Measurements from ENCODE around the gene CPZ. TPM values are rescaled to one million over a fixed set of nuclear protein-coding genes. Genes with fewer than 3 reads are reported as not detected.

Gene CPZ
- total RNA-seq (1 to 10 TPM in 1 of 9 donors, under 1 TPM in 6, not detected in 2; 0.13 to 4.8 (median 0.29) TPM), polyA plus RNA-seq (under 1 TPM; 0.23 to 0.26 TPM)
- long read RNA-seq, donor 1, result 0 reads
- long read RNA-seq, donor 2, result 0 reads
- long read RNA-seq, donor 3, result 0 reads

GRCh38 chr4:8592366-8593263, at the start of gene CPZ:
Gene CPZ (plus strand): TSS chr4:8592765. CDS start chr4:8592834, 69 bp downstream.
- ATAC-seq (peak in 2 of 4 donors; percentile 8 to 15), DNase-seq (peak in 2 of 5 donors; percentile 18 to 63)
- Histone ChIP-seq H3K4me3 (peak within 1 kb of the TSS in 4 of 12 donors; percentile 15 to 32 (median 24)), H3K27me3 (peaks cover 7 to 57% (median 34%) of the 10 kb centered on the region in 9 donors), H3K9me3 (no peaks in the 10 kb centered on the region), H3K4me1 (peaks cover 0 to 12% (median 0%) of the 10 kb centered on the region in 12 donors), H3K36me3 (no peaks in the 10 kb centered on the region), H3K27ac (no peak within 1 kb of the TSS)
- TF ChIP-seq CTCF (IDR thresholded peaks at IDR 0.05) (no peak), POLR2A (IDR thresholded peaks at IDR 0.05) (no peak)
- WGBS, 4 donors, result 3 to 8% (median 4%) methylated on average over 8 to 58 of the region's 58 CpGs
- intact Hi-C loops (cut with DNase I), result loop anchor here in 9 of 10 donors (2.0 to 10.0 kb wide), 4 partner anchors 124 to 350 kb away; no protein-coding TSS in a partner anchor

- DNase-seq (peak in 1 of 5 donors; percentile 21), ATAC-seq (no peak)
- intact Hi-C loops (cut with DNase I), result no loop called here
- no peaks in the 10 kb centered on the region for H3K9me3 ChIP-seq
- peaks cover 0 to 5% (median 0%) of the 10 kb centered on the region in 9 donors for H3K27me3 ChIP-seq
- TF ChIP-seq POLR2A (IDR thresholded peaks at IDR 0.05) (no peak), CTCF (IDR thresholded peaks at IDR 0.05) (no peak)
- no peak overlapping the region for H3K4me3 ChIP-seq
- WGBS, 4 donors, result 85 to 92% (median 88%) methylated on average over 16 of the region's 16 CpGs
- no peaks in the 10 kb centered on the region for H3K36me3 ChIP-seq
- no peak overlapping the region for H3K27ac ChIP-seq
- no peaks in the 10 kb centered on the region for H3K4me1 ChIP-seq
Observed at GRCh38 chr4:8542776-8543525, 49.6 kb upstream of the CPZ start.

GRCh38 chr4:8543623-8544022, 48.9 kb upstream of the CPZ start:
- ATAC-seq, result no peak
- Histone ChIP-seq H3K36me3 (no peaks in the 10 kb centered on the region), H3K4me1 (no peaks in the 10 kb centered on the region), H3K27ac (no peak overlapping the region), H3K4me3 (no peak overlapping the region), H3K9me3 (no peaks in the 10 kb centered on the region), H3K27me3 (peaks cover 0 to 5% (median 0%) of the 10 kb centered on the region in 9 donors)
- TF ChIP-seq POLR2A (IDR thresholded peaks at IDR 0.05), result no peak
- TF ChIP-seq CTCF (IDR thresholded peaks at IDR 0.05), result no peak
- DNase-seq, result no peak
- whole genome bisulfite sequencing, 4 donors, result 88 to 92% (median 91%) methylated on average over 10 of the region's 10 CpGs
- intact Hi-C loops (cut with DNase I), result no loop called here

Data from heart left ventricle (tissue), 16 donors.